Smooth muscle cell (in vitro differentiated cells): Measurements from ENCODE around the gene PRKG1. TPM values are rescaled to one million over a fixed set of nuclear protein-coding genes. Genes with fewer than 3 reads are reported as not detected.

Experiments
- DNase-seq: peaks from one replicate; lab custom pipeline; 2025; ENCODE audit not compliant: unreplicated experiment; lab: John Stamatoyannopoulos, UW
- H2AFZ ChIP-seq: fragments of 200-600 bp; sonication (generic); 2 replicates; pipeline ENCODE4 v1.6.0; 2016; ENCODE audit warnings: antibody characterized with exemption, low read depth, mild to moderate bottlenecking
- H3F3A ChIP-seq: fragments of 200-600 bp; sonication (generic); 2 replicates; pipeline ENCODE4 v1.6.0; 2017; ENCODE audit warnings: antibody characterized with exemption, low read depth
- H3K27ac ChIP-seq: fragments of 200-600 bp; sonication (generic); 2 replicates; pipeline ENCODE4 v1.5.1; 2016; ENCODE audit warnings: low read depth, mild to moderate bottlenecking
- H3K27me3 ChIP-seq: fragments of 200-600 bp; sonication (generic); 2 replicates; pipeline ENCODE4 v1.6.1; 2016; ENCODE audit warnings: low read depth, mild to moderate bottlenecking
- H3K36me3 ChIP-seq: fragments of 200-600 bp; sonication (generic); 2 replicates; pipeline ENCODE4 v1.5.1; 2016; ENCODE audit warnings: low read depth
- H3K4me1 ChIP-seq: fragments of 200-600 bp; sonication (generic); 2 replicates; pipeline ENCODE4 v1.5.1; 2016; ENCODE audit warnings: low read depth
- H3K4me2 ChIP-seq: fragments of 200-600 bp; sonication (generic); 2 replicates; pipeline ENCODE4 v1.6.0; 2016; ENCODE audit warnings: mild to moderate bottlenecking
- H3K4me3 ChIP-seq: fragments of 200-600 bp; sonication (generic); 2 replicates; pipeline ENCODE4 v1.5.1; 2016; ENCODE audit warnings: mild to moderate bottlenecking
- H3K79me2 ChIP-seq: fragments of 200-600 bp; sonication (generic); 2 replicates; pipeline ENCODE4 v1.6.0; 2016; ENCODE audit warnings: low read depth, mild to moderate bottlenecking
- H3K9ac ChIP-seq: fragments of 200-600 bp; sonication (generic); 2 replicates; pipeline ENCODE4 v1.6.0; 2016; ENCODE audit warnings: low read depth
- H3K9me3 ChIP-seq: fragments of 200-600 bp; sonication (generic); replicated peaks from 2 replicates; pipeline ENCODE4 v1.5.1; 2016; ENCODE audit warnings: low read depth
- H4K20me1 ChIP-seq: fragments of 200-600 bp; sonication (generic); 2 replicates; pipeline ENCODE4 v1.6.0; 2016; ENCODE audit warnings: low read depth
- CTCF ChIP-seq: fragments of 200-600 bp; sonication (generic); IDR thresholded peaks from 2 replicates; pipeline ENCODE4 v1.5.1; 2017; ENCODE audit warnings: borderline replicate concordance, mild to moderate bottlenecking, antibody characterized with exemption; ENCODE audit not compliant: insufficient read depth, poor library complexity, severe bottlenecking
- WGBS: methylation state at CpG from one replicate; pipeline ENCODE4 v1.1.7; 2016; ENCODE audit warnings: low lambda C conversion rate; 5-methylcytosine and 5-hydroxymethylcytosine counted together
- polyA plus RNA-seq: library from polyadenylated mRNA; unstranded; fragments of >200 nt; fragmentation: Nextera tagmentation; extraction: Ambion mirVana; gene quantifications from 2 replicates; pipeline ENCODE4 v1.2.1, GENCODE V29; 2016
- total RNA-seq: library from RNA; depleted of rRNA; stranded (reverse); fragments of >200 nt; gene quantifications from 2 replicates; pipeline ENCODE4 v1.2.3, GENCODE V29; 2014

The PRKG1 gene
- total and polyA plus RNA-seq, 2 experiments from 2014 or later = 7.2 to 13.4 TPM

DNA sequence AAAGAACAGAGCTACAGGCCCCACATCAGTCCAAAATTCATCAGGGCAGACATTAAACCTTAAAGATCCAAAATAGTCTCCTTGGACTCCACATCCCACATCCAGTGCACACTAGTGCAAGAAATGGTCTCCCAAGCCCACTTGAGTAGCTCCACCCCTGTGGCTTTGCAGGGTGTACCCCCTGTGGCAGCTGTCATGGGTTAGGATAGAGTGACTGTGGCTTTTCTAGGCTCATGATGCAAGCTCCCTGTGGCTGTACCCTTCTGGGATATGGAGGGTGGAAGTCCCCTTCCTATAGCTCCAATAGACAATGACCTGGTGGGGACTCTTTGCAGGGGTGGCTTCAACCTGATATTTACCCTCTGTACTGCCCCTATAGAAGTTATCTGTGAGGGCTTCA, 1111.0 kb downstream of the PRKG1 start:
- Histone ChIP-seq H2AFZ (no peak overlapping the region), H3F3A (no peaks in the 10 kb centered on the region), H3K27ac (no peak overlapping the region), H3K4me3 (no peak overlapping the region), H3K36me3 (no peaks in the 10 kb centered on the region), H3K27me3 (no peaks in the 10 kb centered on the region), H4K20me1 (no peaks in the 10 kb centered on the region), H3K4me1 (no peaks in the 10 kb centered on the region), H3K9me3 (no peaks in the 10 kb centered on the region), H3K4me2 (no peak overlapping the region), H3K79me2 (no peaks in the 10 kb centered on the region), H3K9ac (no peak overlapping the region)
- DNase-seq = no peak
- no peak for TF ChIP-seq CTCF

GRCh38 chr10:52187521-52188258, 1113.4 kb downstream of the PRKG1 start:
- Histone ChIP-seq H3F3A (no peaks in the 10 kb centered on the region), H3K36me3 (no peaks in the 10 kb centered on the region), H3K27me3 (no peaks in the 10 kb centered on the region), H2AFZ (no peak overlapping the region), H3K9ac (no peak overlapping the region), H3K4me3 (no peak overlapping the region), H3K27ac (no peak overlapping the region), H3K9me3 (no peaks in the 10 kb centered on the region), H3K4me1 (no peaks in the 10 kb centered on the region), H3K79me2 (no peaks in the 10 kb centered on the region), H3K4me2 (no peak overlapping the region), H4K20me1 (no peaks in the 10 kb centered on the region)
- 61% methylated on average over 3 of the region's 3 CpGs for WGBS
- DNase-seq = no peak
- TF ChIP-seq CTCF = no peak

DNA sequence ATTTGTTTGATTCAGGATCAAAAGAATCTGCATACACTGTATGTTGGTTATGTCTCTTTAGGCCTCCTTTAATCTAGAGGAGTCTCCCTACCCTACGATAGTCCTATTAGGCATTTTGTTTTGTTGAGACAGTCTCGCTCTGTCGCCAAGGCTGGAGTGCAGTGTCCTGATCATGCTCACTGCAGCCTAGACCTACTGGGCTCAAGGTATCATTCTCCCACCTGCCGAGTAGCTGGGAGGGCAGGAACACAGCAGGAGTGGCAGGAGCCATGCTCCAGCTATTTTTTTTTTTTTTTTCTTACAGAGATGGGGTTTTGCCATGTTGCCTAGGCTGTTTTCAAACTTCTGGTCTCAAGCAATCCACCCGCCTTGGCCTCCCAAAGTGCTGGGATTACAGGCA, 1116.8 kb downstream of the PRKG1 start:
- Histone ChIP-seq H3K27ac (no peak overlapping the region), H3K9ac (no peak overlapping the region), H4K20me1 (no peaks in the 10 kb centered on the region), H2AFZ (no peak overlapping the region), H3K79me2 (no peaks in the 10 kb centered on the region), H3K9me3 (no peaks in the 10 kb centered on the region), H3K4me2 (no peak overlapping the region), H3K4me3 (no peak overlapping the region), H3F3A (no peaks in the 10 kb centered on the region), H3K4me1 (no peaks in the 10 kb centered on the region), H3K27me3 (no peaks in the 10 kb centered on the region), H3K36me3 (no peaks in the 10 kb centered on the region)
- 87% methylated on average over 5 of the region's 5 CpGs for WGBS
- no peak for DNase-seq
- TF ChIP-seq CTCF = no peak

GRCh38 chr10:52194191-52194590, 1119.9 kb downstream of the PRKG1 start:
- H3K79me2 ChIP-seq = no peaks in the 10 kb centered on the region
- no peaks in the 10 kb centered on the region for H3F3A ChIP-seq
- H3K27ac ChIP-seq = no peak overlapping the region
- no peak overlapping the region for H3K4me2 ChIP-seq
- WGBS = 93% methylated on average over 3 of the region's 3 CpGs
- H3K36me3 ChIP-seq = no peaks in the 10 kb centered on the region
- H3K4me1 ChIP-seq = no peaks in the 10 kb centered on the region
- TF ChIP-seq CTCF = no peak
- H3K9ac ChIP-seq = no peak overlapping the region
- DNase-seq = no peak
- no peak overlapping the region for H3K4me3 ChIP-seq
- H4K20me1 ChIP-seq = no peaks in the 10 kb centered on the region
- H2AFZ ChIP-seq = no peak overlapping the region
- no peaks in the 10 kb centered on the region for H3K27me3 ChIP-seq
- H3K9me3 ChIP-seq = no peaks in the 10 kb centered on the region
